Endothelial cell of umbilical vein (primary cell): ENCODE data around the gene MT1B. TPM values are rescaled to one million over a fixed set of nuclear protein-coding genes. Genes with fewer than 3 reads are reported as not detected.

ENCODE experiments used
- BruUV-seq: library from RNA; stranded (reverse); fragments of 400-500 nt; replicated peaks from 2 replicates; lab custom pipeline; 2021; lab: Mats Ljungman, UMichigan
- CTCF ChIA-PET: fragments of 300-600, 350-600 bp; sonication (Branson Sonifier 250); formaldehyde crosslinking; loops from one replicate; lab custom pipeline; 2021; ENCODE audit warnings: antibody characterized with exemption, inconsistent platforms; lab: Charles Lee
- POLR2A ChIA-PET: fragments of 300-600, 350-600 bp; sonication (Branson Sonifier 250); formaldehyde crosslinking; loops from one replicate; lab custom pipeline; 2021; ENCODE audit warnings: antibody characterized with exemption, inconsistent platforms; lab: Charles Lee
- DNase-seq: peaks from one replicate; pipeline ENCODE4 v3.0.0-alpha.2; 2011; ENCODE audit warnings: low read depth, low spot score
- FAIRE-seq: peaks from 2 replicates; lab custom pipeline; 2011; peaks lifted over from hg19 to GRCh38; lab: Jason Lieb, UNC
- H2AFZ ChIP-seq: 2 replicates; pipeline ENCODE4 v1.6.0; 2012; ENCODE audit warnings: low read depth, low read length, control low read depth, inconsistent platforms
- H3K27ac ChIP-seq: 2 replicates; pipeline ENCODE4 v1.5.1; 2011; ENCODE audit warnings: low read depth, mild to moderate bottlenecking, control low read depth, low read length, moderate library complexity; ENCODE audit not compliant: insufficient read depth
- H3K27me3 ChIP-seq, 2 experiments: 2 replicates each; pipeline versions ENCODE4 v1.6.0 to v1.6.1; 2011; ENCODE audit warnings: low read length in 2 of 2, mixed read lengths in 1 of 2; ENCODE audit not compliant: control insufficient read depth in 2 of 2, insufficient read depth in 2 of 2
- H3K36me3 ChIP-seq, 2 experiments: 2 replicates in 1 of 2; 3 replicates in 1 of 2; pipeline ENCODE4 v1.5.1; 2011; ENCODE audit warnings: low read length in 2 of 2, mild to moderate bottlenecking in 1 of 2, moderate library complexity in 1 of 2; ENCODE audit not compliant: control insufficient read depth in 2 of 2, insufficient read depth in 2 of 2; ENCODE audit errors: extremely low read depth in 1 of 2
- H3K4me1 ChIP-seq: 3 replicates; pipeline ENCODE4 v1.5.1; 2011; ENCODE audit warnings: mild to moderate bottlenecking, low read length; ENCODE audit not compliant: control insufficient read depth, insufficient read depth; ENCODE audit errors: extremely low read depth
- H3K4me2 ChIP-seq: 2 replicates; pipeline ENCODE4 v1.6.1; 2011; ENCODE audit warnings: low read length, control low read depth, mixed read lengths; ENCODE audit not compliant: insufficient read depth
- H3K4me3 ChIP-seq, 3 experiments: fragments of 200-600 bp in 1 of 3; sonication (generic), shearing (Covaris generic) in 1 of 3; replicated peaks in 1 of 3; 2 replicates each; pipeline ENCODE4 v1.5.1; 2011 to 2016; ENCODE audit warnings: control low read depth in 3 of 3, low read length in 3 of 3, mild to moderate bottlenecking in 2 of 3, inconsistent platforms in 1 of 3, low read depth in 1 of 3, moderate library complexity in 1 of 3; ENCODE audit not compliant: insufficient read depth in 1 of 3
- H3K79me2 ChIP-seq: 2 replicates; pipeline ENCODE4 v1.6.0; 2012; ENCODE audit warnings: low read length, inconsistent platforms; ENCODE audit not compliant: control insufficient read depth, insufficient read depth
- H3K9ac ChIP-seq: replicated peaks from 2 replicates; pipeline ENCODE3; 2011; ENCODE audit warnings: low read length, control low read depth; ENCODE audit not compliant: insufficient read depth; ENCODE audit errors: extremely low read depth
- H3K9me1 ChIP-seq: replicated peaks from 3 replicates; pipeline ENCODE4 v1.6.0; 2011; ENCODE audit warnings: mild to moderate bottlenecking, low read length; ENCODE audit not compliant: control insufficient read depth, insufficient read depth; ENCODE audit errors: extremely low read depth
- H3K9me3 ChIP-seq: replicated peaks from 2 replicates; pipeline ENCODE4 v1.5.1; 2012; ENCODE audit warnings: low read length, inconsistent platforms; ENCODE audit not compliant: control insufficient read depth, insufficient read depth
- H4K20me1 ChIP-seq: replicated peaks from 2 replicates; pipeline ENCODE3; 2011; ENCODE audit warnings: mild to moderate bottlenecking, low read length; ENCODE audit not compliant: control insufficient read depth, insufficient read depth; ENCODE audit errors: extremely low read depth
- CTCF ChIP-seq, 2 donors: IDR thresholded peaks; 1 replicate in 1 of 2; 2 replicates in 1 of 2; pipeline ENCODE4 v1.5.1; 2011; ENCODE audit warnings: low read length in 2 of 2, mild to moderate bottlenecking in 2 of 2, moderate library complexity in 2 of 2, control low read depth in 1 of 2, inconsistent platforms in 1 of 2, low read depth in 1 of 2; ENCODE audit not compliant: insufficient read depth in 1 of 2; ENCODE audit errors: extremely low read depth in 1 of 2
- GATA2 ChIP-seq: IDR thresholded peaks from 2 replicates; pipeline ENCODE4 v1.7.0; 2011; ENCODE audit warnings: low read depth, mild to moderate bottlenecking, moderate library complexity, mixed read lengths, low read length; ENCODE audit not compliant: insufficient read length, insufficient read depth
- MAX ChIP-seq: IDR thresholded peaks from 2 replicates; pipeline ENCODE4 v1.6.1; 2011; ENCODE audit not compliant: insufficient read depth, insufficient read length
- MYC ChIP-seq: IDR thresholded peaks from one replicate; pipeline ENCODE4 v1.6.1; 2011; ENCODE audit warnings: mild to moderate bottlenecking, low read depth, low read length
- POLR2A ChIP-seq: IDR thresholded peaks from 2 replicates; pipeline ENCODE4 v1.6.1; 2012; ENCODE audit warnings: low read depth, mild to moderate bottlenecking, control low read depth, low read length
- POLR2AphosphoS5 ChIP-seq: IDR thresholded peaks from 2 replicates; pipeline ENCODE4 v1.6.1; 2012; ENCODE audit warnings: low read depth, mild to moderate bottlenecking, control low read depth, low read length, moderate library complexity; ENCODE audit not compliant: insufficient read depth
- dilution Hi-C: fragments of 300-500 bp; cut with MboI; formaldehyde crosslinking; loops from one replicate; pipeline ENCODE4 v1.15.0; 2019; ENCODE audit warnings: low sequenced_read_pairs; ENCODE audit not compliant: extremely low pct_ligation_motif_present
- intact Hi-C: fragments of 100-400 bp; cut with micrococcal nuclease; formaldehyde crosslinking; loops from one replicate; pipeline ENCODE4 v1.10.0; 2022
- polyA plus RNA-seq, 4 experiments: library from polyadenylated mRNA; depleted of rRNA in 3 of 4; stranded (reverse) in 3 of 4; unstranded in 1 of 4; fragments of >200 nt; gene quantifications; 2 replicates each; pipeline versions ENCODE4 v1.2.1 to v1.2.3, GENCODE V29; 2011 to 2012; ENCODE audit warnings: missing spikeins in 1 of 4
- total RNA-seq: library from RNA; stranded (reverse); gene quantifications from 2 replicates; pipeline ENCODE4 v1.2.3, GENCODE V29; 2021

MT1B gene
- total and polyA plus RNA-seq, 2 donors (not counting 3 experiments of a cell fraction or from before 2014, with no cell fraction given): not detected

- POLR2A ChIA-PET: interaction anchor here (4.5 kb wide), 1 partner anchor 15 kb away, joined by 51 read pairs; the partner anchor contains the start of gene MT1E
- Histone ChIP-seq H3K4me1 (peaks cover 70% of the 10 kb centered on the region), H3K9me1 (no peaks in the 10 kb centered on the region), H3K27ac (peak overlapping the region; percentile 99), H3K79me2 (peaks cover 28% of the 10 kb centered on the region), H3K9me3 (no peaks in the 10 kb centered on the region), H3K27me3 (no peaks in the 10 kb centered on the region), H3K4me2 (peak overlapping the region; percentile 81), H3K36me3 (no peaks in the 10 kb centered on the region), H3K9ac (peak overlapping the region; percentile 95), H2AFZ (no peak overlapping the region), H4K20me1 (no peaks in the 10 kb centered on the region), H3K4me3 (no peak overlapping the region)
- CTCF ChIA-PET: interaction anchor here (1.3 to 2.6 kb wide), 5 partner anchors 12 to 97 kb away, joined by 3 to 8 read pairs (median 8); partner anchors contain the start of gene MT1E
- FAIRE-seq: peak; percentile 82
- intact Hi-C loops (no loop called here), dilution Hi-C loops (no loop called here)
- TF ChIP-seq POLR2AphosphoS5 (peak; percentile 38), POLR2A (peak; percentile 29), MYC (no peak)
- peak; percentile 45 for DNase-seq
- BruUV-seq: no TSS peak
These were observed 40.3 kb upstream of the MT1B start for GRCh38 chr16:56611281-56611833.

GRCh38 chr16:56613706-56614105, 38.0 kb upstream of the MT1B start:
- H3K9me1 ChIP-seq: no peaks in the 10 kb centered on the region
- H3K9ac ChIP-seq: no peak overlapping the region
- H3K4me3 ChIP-seq: peak overlapping the region in 1 of 3 experiments; percentile 55
- no peaks in the 10 kb centered on the region for H3K36me3 ChIP-seq
- ChIA-PET POLR2A (interaction anchor here (1.5 kb wide), 1 partner anchor 12 kb away, joined by 4 read pairs; the partner anchor contains the start of gene MT1E), CTCF (interaction anchor here (1.5 to 2.6 kb wide), 3 partner anchors 12 to 89 kb away, joined by 3 to 8 read pairs (median 6); partner anchors contain the start of gene MT1E)
- no peak for TF ChIP-seq GATA2
- TF ChIP-seq CTCF (IDR thresholded peaks at IDR 0.05; ENCODE audit: extremely low read depth in 1 of 2, insufficient read depth in 1 of 2, low read depth in 1 of 2, low read length in 2 of 2): no peak
- TF ChIP-seq POLR2A: no peak
- TF ChIP-seq MYC: no peak
- no peak for TF ChIP-seq MAX
- H2AFZ ChIP-seq: no peak overlapping the region
- no peaks in the 10 kb centered on the region for H3K27me3 ChIP-seq
- no TSS peak for BruUV-seq
- dilution Hi-C loops: no loop called here
- H3K4me1 ChIP-seq: peaks cover 76% of the 10 kb centered on the region
- peaks cover 25% of the 10 kb centered on the region for H3K79me2 ChIP-seq
- H3K9me3 ChIP-seq: no peaks in the 10 kb centered on the region
- intact Hi-C loops: no loop called here
- H3K27ac ChIP-seq: peak overlapping the region; percentile 80
- H4K20me1 ChIP-seq: no peaks in the 10 kb centered on the region
- peak overlapping the region; percentile 74 for H3K4me2 ChIP-seq
- FAIRE-seq (no peak), DNase-seq (no peak)
